Endothelial cell of umbilical vein (primary cell): ENCODE results near the gene USP47. TPM values are rescaled to one million over a fixed set of nuclear protein-coding genes. Genes with fewer than 3 reads are reported as not detected.
A peak's percentile ranks its signal among the peaks of the same experiment; 100 is the strongest.

Experiments used
- BruUV-seq: library from RNA; stranded (reverse); fragments of 400-500 nt; replicated peaks from 2 replicates; lab custom pipeline; 2021; lab: Mats Ljungman, UMichigan
- CTCF ChIA-PET: fragments of 300-600, 350-600 bp; sonication (Branson Sonifier 250); formaldehyde crosslinking; loops from one replicate; lab custom pipeline; 2021; ENCODE audit warnings: antibody characterized with exemption, inconsistent platforms; lab: Charles Lee
- POLR2A ChIA-PET: fragments of 300-600, 350-600 bp; sonication (Branson Sonifier 250); formaldehyde crosslinking; loops from one replicate; lab custom pipeline; 2021; ENCODE audit warnings: antibody characterized with exemption, inconsistent platforms; lab: Charles Lee
- DNase-seq: peaks from one replicate; pipeline ENCODE4 v3.0.0-alpha.2; 2011; ENCODE audit warnings: low read depth, low spot score
- FAIRE-seq: peaks from 2 replicates; lab custom pipeline; 2011; peaks lifted over from hg19 to GRCh38; lab: Jason Lieb, UNC
- H2AFZ ChIP-seq: 2 replicates; pipeline ENCODE4 v1.6.0; 2012; ENCODE audit warnings: low read depth, low read length, control low read depth, inconsistent platforms
- H3K27ac ChIP-seq: 2 replicates; pipeline ENCODE4 v1.5.1; 2011; ENCODE audit warnings: low read depth, mild to moderate bottlenecking, control low read depth, low read length, moderate library complexity; ENCODE audit not compliant: insufficient read depth
- H3K27me3 ChIP-seq, 2 experiments: 2 replicates each; pipeline versions ENCODE4 v1.6.0 to v1.6.1; 2011; ENCODE audit warnings: low read length in 2 of 2, mixed read lengths in 1 of 2; ENCODE audit not compliant: control insufficient read depth in 2 of 2, insufficient read depth in 2 of 2
- H3K36me3 ChIP-seq, 2 experiments: 2 replicates in 1 of 2; 3 replicates in 1 of 2; pipeline ENCODE4 v1.5.1; 2011; ENCODE audit warnings: low read length in 2 of 2, mild to moderate bottlenecking in 1 of 2, moderate library complexity in 1 of 2; ENCODE audit not compliant: control insufficient read depth in 2 of 2, insufficient read depth in 2 of 2; ENCODE audit errors: extremely low read depth in 1 of 2
- H3K4me1 ChIP-seq: 3 replicates; pipeline ENCODE4 v1.5.1; 2011; ENCODE audit warnings: mild to moderate bottlenecking, low read length; ENCODE audit not compliant: control insufficient read depth, insufficient read depth; ENCODE audit errors: extremely low read depth
- H3K4me2 ChIP-seq: 2 replicates; pipeline ENCODE4 v1.6.1; 2011; ENCODE audit warnings: low read length, control low read depth, mixed read lengths; ENCODE audit not compliant: insufficient read depth
- H3K4me3 ChIP-seq, 3 experiments: fragments of 200-600 bp in 1 of 3; sonication (generic), shearing (Covaris generic) in 1 of 3; replicated peaks in 1 of 3; 2 replicates each; pipeline ENCODE4 v1.5.1; 2011 to 2016; ENCODE audit warnings: control low read depth in 3 of 3, low read length in 3 of 3, mild to moderate bottlenecking in 2 of 3, inconsistent platforms in 1 of 3, low read depth in 1 of 3, moderate library complexity in 1 of 3; ENCODE audit not compliant: insufficient read depth in 1 of 3
- H3K79me2 ChIP-seq: 2 replicates; pipeline ENCODE4 v1.6.0; 2012; ENCODE audit warnings: low read length, inconsistent platforms; ENCODE audit not compliant: control insufficient read depth, insufficient read depth
- H3K9ac ChIP-seq: replicated peaks from 2 replicates; pipeline ENCODE3; 2011; ENCODE audit warnings: low read length, control low read depth; ENCODE audit not compliant: insufficient read depth; ENCODE audit errors: extremely low read depth
- H3K9me1 ChIP-seq: replicated peaks from 3 replicates; pipeline ENCODE4 v1.6.0; 2011; ENCODE audit warnings: mild to moderate bottlenecking, low read length; ENCODE audit not compliant: control insufficient read depth, insufficient read depth; ENCODE audit errors: extremely low read depth
- H3K9me3 ChIP-seq: replicated peaks from 2 replicates; pipeline ENCODE4 v1.5.1; 2012; ENCODE audit warnings: low read length, inconsistent platforms; ENCODE audit not compliant: control insufficient read depth, insufficient read depth
- H4K20me1 ChIP-seq: replicated peaks from 2 replicates; pipeline ENCODE3; 2011; ENCODE audit warnings: mild to moderate bottlenecking, low read length; ENCODE audit not compliant: control insufficient read depth, insufficient read depth; ENCODE audit errors: extremely low read depth
- CTCF ChIP-seq, 2 donors: IDR thresholded peaks; 1 replicate in 1 of 2; 2 replicates in 1 of 2; pipeline ENCODE4 v1.5.1; 2011; ENCODE audit warnings: low read length in 2 of 2, mild to moderate bottlenecking in 2 of 2, moderate library complexity in 2 of 2, control low read depth in 1 of 2, inconsistent platforms in 1 of 2, low read depth in 1 of 2; ENCODE audit not compliant: insufficient read depth in 1 of 2; ENCODE audit errors: extremely low read depth in 1 of 2
- EZH2 ChIP-seq: IDR thresholded peaks from 2 replicates; pipeline ENCODE4 v1.6.1; 2012; ENCODE audit warnings: borderline replicate concordance, low read depth, mild to moderate bottlenecking, moderate library complexity, low read length, inconsistent platforms; ENCODE audit not compliant: severe bottlenecking
- GATA2 ChIP-seq: IDR thresholded peaks from 2 replicates; pipeline ENCODE4 v1.7.0; 2011; ENCODE audit warnings: low read depth, mild to moderate bottlenecking, moderate library complexity, mixed read lengths, low read length; ENCODE audit not compliant: insufficient read length, insufficient read depth
- JUN ChIP-seq: IDR thresholded peaks from 2 replicates; pipeline ENCODE4 v1.6.1; 2011; ENCODE audit warnings: borderline replicate concordance, low read depth; ENCODE audit not compliant: insufficient read length, insufficient read depth
- MYC ChIP-seq: IDR thresholded peaks from one replicate; pipeline ENCODE4 v1.6.1; 2011; ENCODE audit warnings: mild to moderate bottlenecking, low read depth, low read length
- POLR2A ChIP-seq: IDR thresholded peaks from 2 replicates; pipeline ENCODE4 v1.6.1; 2012; ENCODE audit warnings: low read depth, mild to moderate bottlenecking, control low read depth, low read length
- dilution Hi-C: fragments of 300-500 bp; cut with MboI; formaldehyde crosslinking; loops from one replicate; pipeline ENCODE4 v1.15.0; 2019; ENCODE audit warnings: low sequenced_read_pairs; ENCODE audit not compliant: extremely low pct_ligation_motif_present
- intact Hi-C: fragments of 100-400 bp; cut with micrococcal nuclease; formaldehyde crosslinking; loops from one replicate; pipeline ENCODE4 v1.10.0; 2022
- polyA plus RNA-seq, 4 experiments: library from polyadenylated mRNA; depleted of rRNA in 3 of 4; stranded (reverse) in 3 of 4; unstranded in 1 of 4; fragments of >200 nt; gene quantifications; 2 replicates each; pipeline versions ENCODE4 v1.2.1 to v1.2.3, GENCODE V29; 2011 to 2012; ENCODE audit warnings: missing spikeins in 1 of 4
- total RNA-seq: library from RNA; stranded (reverse); gene quantifications from 2 replicates; pipeline ENCODE4 v1.2.3, GENCODE V29; 2021
- TF ChIP-seq, protein P1 (sequence below): IDR thresholded peaks from 2 replicates; pipeline ENCODE4 v1.6.1; 2011; ENCODE audit not compliant: insufficient read depth, insufficient read length

Gene USP47
- total and polyA plus RNA-seq, 2 donors (not counting 3 experiments of a cell fraction or from before 2014, with no cell fraction given): 7.8 to 38.0 TPM

GRCh38 chr11:11975201-11976092 lies 133.7 kb downstream of the USP47 start:
- Histone ChIP-seq H2AFZ (no peak overlapping the region), H3K27ac (peak overlapping the region; percentile 95), H3K79me2 (no peaks in the 10 kb centered on the region), H3K4me2 (no peak overlapping the region), H4K20me1 (no peaks in the 10 kb centered on the region), H3K27me3 (no peaks in the 10 kb centered on the region), H3K36me3 (no peaks in the 10 kb centered on the region), H3K9me1 (no peaks in the 10 kb centered on the region), H3K9ac (no peak overlapping the region), H3K9me3 (no peaks in the 10 kb centered on the region), H3K4me1 (peaks cover 47% of the 10 kb centered on the region), H3K4me3 (no peak overlapping the region)
- dilution Hi-C loops (no loop called here), intact Hi-C loops (loop anchor here (2.0 to 10.0 kb wide), 5 partner anchors 33 to 1168 kb away; partner anchors contain the start of genes DKK3 and EIF4G2)
- peak; percentile 21 for FAIRE-seq
- POLR2A ChIA-PET: no interaction called here
- no peak for DNase-seq
- BruUV-seq: no TSS peak
- TF ChIP-seq MYC (no peak), CTCF (IDR thresholded peaks at IDR 0.05; ENCODE audit: extremely low read depth in 1 of 2, insufficient read depth in 1 of 2, low read depth in 1 of 2, low read length in 2 of 2) (no peak), EZH2 (no peak), JUN (no peak), POLR2A (no peak), GATA2 (no peak)
- TF ChIP-seq, protein P1, sequence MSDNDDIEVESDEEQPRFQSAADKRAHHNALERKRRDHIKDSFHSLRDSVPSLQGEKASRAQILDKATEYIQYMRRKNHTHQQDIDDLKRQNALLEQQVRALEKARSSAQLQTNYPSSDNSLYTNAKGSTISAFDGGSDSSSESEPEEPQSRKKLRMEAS: no peak
- CTCF ChIA-PET: interaction anchor here (1.0 to 3.7 kb wide), 6 partner anchors 9 to 1166 kb away, joined by 3 to 31 read pairs (median 10); partner anchors contain the start of gene EIF4G2
